ENCODE data around the gene SLC25A20.
A peak's percentile ranks its signal among the peaks of the same experiment; 100 is the strongest.
"Not testable (repeated sequence)": the region's sequence is repeated elsewhere in the genome, so short reads cannot be mapped to it uniquely, and the experiment has no call there.

Gene SLC25A20, protein sequence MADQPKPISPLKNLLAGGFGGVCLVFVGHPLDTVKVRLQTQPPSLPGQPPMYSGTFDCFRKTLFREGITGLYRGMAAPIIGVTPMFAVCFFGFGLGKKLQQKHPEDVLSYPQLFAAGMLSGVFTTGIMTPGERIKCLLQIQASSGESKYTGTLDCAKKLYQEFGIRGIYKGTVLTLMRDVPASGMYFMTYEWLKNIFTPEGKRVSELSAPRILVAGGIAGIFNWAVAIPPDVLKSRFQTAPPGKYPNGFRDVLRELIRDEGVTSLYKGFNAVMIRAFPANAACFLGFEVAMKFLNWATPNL

DNA sequence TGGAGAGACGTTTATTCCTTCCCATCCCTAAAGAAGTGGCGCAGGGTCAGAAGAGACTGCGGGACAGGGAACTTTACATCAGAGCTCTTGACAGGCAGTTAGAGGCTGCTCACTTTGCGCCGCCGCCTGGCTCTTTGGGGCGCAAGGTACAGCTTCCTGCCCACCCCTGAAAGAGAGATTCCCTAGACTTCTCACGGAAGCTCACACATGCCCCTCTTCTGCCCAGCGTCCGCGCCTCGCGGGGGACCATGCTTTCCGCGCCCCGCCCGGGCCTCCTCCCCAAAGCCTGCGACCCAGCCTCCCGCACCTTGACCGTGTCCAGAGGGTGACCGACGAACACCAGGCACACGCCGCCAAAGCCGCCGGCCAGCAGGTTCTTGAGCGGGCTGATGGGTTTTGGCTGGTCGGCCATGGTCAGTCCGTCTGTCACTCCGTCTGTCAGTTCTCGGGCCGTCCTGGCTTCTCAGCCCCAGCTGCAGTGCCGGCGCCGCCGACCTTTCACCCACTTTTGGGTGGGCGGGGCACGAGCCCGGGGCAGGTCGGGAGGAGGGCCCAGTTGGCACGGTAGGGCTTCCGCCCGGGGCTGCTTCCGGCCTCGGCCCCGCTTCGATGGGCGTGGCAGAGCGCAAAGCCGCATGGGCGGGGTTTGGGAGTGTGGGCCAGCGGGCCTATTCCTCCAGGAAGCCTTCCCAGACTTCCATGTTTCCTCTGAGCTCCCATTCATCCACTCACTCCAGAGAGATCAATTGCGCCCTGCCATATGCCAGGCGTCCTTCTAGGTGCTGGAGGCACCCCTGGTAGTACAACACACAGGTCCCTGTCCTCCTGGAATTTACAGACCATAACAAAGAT lies at the start of gene SLC25A20:
SLC25A20 (minus strand) TSS at position 500 of the 852 bp plus-strand sequence; CDS start at position 412, 88 bp downstream.
- DNase-seq (ENCODE audit: low read depth) = peak; percentile 70

DNA sequence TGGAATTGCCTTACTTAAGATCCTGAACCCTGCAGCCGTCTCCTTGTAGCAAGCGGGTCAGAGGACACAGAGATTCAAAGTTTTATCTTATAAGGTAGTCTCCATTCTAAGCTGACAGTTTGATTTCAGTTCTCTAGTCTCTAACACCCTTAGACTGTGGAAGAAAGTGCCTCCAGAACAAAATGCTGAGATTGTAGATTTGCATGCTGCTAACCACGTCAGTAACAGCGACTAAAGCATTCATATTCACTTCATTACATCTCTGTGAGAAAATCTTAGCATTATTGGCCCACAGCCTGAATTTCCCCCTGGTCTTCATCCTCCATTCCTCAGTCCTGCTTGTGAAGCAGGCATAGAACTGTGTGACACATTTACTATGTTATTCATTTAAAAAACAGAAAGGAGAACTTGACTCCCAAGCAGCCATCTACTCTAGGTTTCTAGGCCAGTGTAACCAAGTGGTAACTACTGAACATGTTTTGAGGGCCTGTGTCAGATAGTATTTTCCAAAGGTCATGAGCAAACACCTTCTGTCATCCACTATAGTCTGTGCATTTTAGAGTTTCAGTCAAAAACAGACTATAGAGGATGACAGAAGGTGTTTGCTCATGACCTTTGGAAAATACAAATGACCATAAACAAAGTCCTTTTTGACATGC lies 47.3 kb upstream of the SLC25A20 start:
- DNase-seq (ENCODE audit: low read depth) = no peak

DNA sequence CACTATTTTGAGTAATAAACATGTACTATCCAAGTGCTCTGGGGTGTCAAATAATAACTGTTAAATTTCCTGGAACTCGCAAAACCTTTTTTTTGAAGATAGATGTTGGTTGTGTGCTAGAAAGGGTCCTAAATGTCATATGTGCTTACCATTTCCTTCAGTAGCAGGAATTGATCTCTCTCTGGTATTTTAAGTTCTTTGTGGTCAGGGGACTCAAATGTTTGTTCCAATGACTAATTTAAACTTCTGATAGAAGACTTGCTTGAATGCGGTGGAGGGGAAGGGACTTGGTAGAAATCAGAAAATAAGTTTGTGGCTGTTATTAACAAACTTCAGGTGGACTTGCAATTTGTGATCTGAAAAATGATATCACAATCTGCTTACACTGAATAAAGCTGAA lies 46.8 kb upstream of the SLC25A20 start:
- DNase-seq (ENCODE audit: low read depth) = no peak

DNA sequence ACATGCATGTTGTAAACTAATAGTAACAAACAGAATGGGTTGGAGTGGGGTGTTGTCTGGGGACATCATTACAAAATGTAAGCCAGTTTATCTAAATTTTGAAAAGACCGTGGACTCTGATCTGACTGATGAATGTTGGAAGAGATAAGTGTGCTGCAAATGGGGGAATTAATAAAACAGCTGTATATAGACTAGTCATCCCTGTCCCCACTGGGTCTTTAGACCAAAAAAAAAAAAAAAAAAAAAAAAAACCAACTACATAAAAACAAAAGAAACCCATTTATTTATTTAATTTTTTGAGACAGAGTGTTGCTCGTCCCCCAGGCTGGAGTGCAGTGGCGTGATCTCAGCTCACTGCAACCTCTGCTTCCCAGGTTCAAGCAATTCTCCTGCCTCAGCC lies 40.0 kb upstream of the SLC25A20 start:
- no peak for DNase-seq (ENCODE audit: low read depth)

DNA sequence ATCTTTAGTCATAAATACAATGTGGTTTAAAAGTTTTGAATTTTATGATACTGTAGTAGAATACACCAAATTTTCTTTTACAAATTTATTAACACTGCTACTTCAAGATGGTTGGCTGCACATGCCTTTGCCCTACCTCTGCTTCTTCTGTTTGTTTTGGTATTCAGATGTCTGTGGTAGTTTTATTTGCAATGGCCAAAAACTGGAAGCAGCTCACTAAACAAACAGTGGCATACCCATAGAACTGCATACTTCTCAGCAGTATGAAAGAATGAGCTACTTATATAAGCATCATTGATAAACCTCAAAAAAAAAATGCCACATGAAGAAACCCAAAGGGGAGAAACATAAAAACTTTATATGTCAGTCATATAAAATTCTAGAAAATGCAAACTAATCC lies 39.5 kb upstream of the SLC25A20 start:
- DNase-seq (ENCODE audit: low read depth) = no peak

DNA sequence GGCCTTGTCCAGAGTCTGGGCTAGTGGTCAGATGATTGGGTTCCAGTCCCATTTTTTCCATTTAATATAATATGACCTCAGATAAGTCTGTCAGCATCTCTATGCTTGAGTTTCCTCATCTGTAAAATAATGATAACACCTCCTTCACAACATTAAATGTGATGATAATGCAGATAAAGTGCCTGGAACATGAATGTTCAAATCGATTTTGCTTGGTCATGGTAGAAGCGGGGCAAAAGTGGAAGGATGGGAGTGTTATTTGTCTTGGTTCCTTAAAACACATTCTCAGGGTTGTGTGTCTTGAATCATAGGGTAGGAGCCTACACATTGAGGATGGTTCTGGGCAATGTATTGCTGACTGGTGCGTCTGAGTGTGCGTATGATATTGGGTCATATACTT lies 36.8 kb upstream of the SLC25A20 start:
- DNase-seq (ENCODE audit: low read depth) = no peak

DNA sequence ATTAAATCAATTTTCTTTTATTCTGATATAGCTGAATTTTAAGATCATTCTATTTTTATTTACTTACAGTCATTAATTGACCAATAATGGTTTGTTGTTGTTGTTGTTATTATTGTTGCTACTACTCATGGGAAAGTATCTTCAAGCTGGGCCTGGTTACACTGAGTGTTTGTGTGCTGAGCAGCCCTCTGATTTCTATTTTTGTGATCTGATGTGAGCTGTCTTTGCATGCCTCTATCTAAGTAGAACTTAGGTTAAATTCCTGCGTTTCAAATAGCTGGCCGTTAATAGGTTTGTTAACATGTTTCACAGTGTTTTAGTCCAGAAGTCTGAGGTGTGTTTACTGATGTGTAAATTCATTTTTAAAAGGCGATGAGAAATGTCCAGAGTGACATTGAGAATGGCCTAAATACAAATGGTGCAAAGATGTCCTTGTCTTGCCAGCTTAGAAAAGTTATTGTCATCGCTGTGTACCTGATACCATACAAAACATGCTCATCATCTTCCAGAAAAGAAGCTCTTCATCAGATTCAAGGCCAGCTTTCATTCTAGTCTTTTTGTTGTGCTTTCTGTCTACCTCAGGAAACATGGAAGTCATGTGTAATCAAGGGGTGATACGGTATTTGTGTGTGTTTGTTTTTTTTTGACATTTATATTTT lies 35.8 kb upstream of the SLC25A20 start:
- DNase-seq (ENCODE audit: low read depth) = no peak

DNA sequence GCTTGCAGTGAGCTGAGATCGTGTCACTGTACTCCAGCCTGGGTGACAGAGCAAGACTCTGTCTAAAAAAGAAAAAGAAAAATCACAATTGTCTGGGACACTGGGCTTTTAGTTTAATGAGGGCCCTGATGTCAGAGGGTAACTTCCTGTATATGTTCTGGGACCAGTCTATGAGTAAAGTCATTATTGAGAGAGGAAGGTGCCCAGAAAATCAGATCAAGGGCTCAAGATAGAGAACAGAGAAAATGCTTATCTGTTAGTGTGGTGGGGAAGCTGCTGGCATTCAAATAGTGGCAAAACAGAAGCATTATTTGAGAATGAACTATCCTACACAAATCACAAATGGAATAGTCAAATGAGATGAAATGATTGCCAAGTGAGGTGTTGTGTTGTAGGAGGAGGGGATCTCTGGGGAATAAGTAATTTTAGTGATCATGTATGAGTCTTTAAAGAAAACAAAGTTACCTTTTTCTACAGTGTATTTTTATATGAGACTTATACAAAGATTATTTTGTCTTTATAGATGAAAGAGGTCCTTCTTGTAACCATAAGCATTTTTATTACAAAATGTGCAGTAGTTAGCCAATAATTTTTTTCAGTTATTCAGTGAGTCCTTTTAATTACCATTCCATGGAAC lies 33.4 kb upstream of the SLC25A20 start:
- DNase-seq (ENCODE audit: low read depth) = no peak

DNA sequence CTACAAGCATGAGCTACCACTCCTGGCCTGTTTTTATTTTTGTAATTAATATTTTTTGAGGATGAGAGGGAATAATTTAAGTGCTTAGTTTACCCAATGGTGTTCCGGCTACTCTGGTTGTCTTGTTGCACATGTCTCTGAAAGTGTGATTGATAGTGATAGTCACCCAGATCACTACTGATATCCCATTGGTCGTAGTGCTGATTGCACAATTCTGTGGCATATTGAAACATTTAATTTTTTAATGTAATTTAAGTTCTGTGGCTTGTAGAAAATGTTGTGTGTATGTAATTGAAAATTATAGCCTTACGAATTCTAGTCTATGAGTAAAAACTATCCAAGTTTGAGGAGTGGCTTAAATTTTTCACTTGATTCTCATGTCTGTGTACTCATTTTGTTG lies 31.9 kb upstream of the SLC25A20 start:
- no peak for DNase-seq (ENCODE audit: low read depth)

DNA sequence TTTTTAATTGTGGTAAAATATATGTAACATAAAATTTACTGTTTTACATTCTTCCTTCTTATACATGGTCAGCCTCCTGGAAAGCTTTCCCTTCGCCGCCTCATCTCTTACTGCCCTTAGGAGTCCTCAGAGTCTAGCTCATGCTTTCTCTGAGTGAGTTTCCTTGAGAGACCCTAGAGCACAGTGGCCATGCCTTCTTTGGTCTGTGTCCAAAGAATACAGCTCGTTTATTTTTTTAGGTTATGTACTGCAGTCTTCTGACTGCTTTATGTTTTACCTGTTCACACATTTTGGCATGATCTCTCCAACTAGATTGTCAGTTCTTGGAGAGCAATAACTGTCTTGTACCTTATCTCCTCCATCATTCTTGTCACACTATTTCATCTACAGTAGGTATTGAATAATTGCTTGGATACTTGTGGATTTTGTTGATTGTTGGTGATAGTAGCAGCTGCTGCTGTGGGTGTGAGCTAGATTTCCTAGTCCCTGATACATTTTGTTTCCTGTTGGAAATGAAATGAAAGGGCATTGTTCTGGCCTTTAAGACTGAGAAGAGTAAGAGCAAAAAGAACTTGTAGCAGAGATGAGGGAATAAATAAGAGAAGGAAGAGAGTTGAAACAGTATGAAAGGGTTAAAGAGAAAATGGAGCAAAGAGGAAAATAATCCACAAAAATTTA lies 30.8 kb upstream of the SLC25A20 start:
- no peak for DNase-seq (ENCODE audit: low read depth)

DNA sequence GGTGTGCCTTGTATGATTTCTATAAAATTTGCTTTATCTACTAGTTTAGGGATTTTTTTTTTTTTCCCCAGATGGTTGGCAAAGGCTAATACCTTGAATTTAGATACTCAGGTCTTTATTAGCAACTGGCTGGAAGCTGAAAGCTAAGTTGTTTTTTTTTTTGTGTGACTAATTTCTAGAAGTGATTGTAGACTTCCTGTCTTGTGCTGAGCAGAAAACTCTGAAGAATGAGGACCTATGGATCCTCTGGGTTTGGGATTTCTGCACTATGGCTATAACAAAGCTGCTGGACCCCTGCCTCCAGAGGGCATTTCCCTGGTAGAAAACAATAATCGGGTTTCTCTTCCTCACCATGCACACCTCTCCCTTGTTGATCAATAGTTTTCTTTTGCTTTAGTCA lies 30.0 kb upstream of the SLC25A20 start:
- DNase-seq (ENCODE audit: low read depth) = no peak

DNA sequence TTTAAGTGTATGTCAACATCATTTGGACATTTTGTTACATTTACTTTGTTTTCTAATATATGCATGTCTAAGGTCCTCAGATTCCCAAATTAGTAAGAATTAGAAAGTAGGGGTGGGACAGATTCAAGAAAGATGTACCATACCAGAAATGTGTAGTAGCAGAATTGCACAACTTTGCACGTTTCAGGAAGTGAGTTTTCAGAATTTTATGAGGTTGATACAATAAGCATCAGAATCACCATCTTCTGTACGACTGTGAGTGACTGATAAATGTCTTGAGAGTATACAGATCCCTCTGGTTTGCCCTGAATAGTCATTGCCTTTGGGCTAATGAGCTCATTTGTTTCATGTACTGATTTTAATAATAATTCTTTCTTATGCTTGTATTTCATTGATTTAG lies 29.2 kb upstream of the SLC25A20 start:
- DNase-seq (ENCODE audit: low read depth) = no peak

DNA sequence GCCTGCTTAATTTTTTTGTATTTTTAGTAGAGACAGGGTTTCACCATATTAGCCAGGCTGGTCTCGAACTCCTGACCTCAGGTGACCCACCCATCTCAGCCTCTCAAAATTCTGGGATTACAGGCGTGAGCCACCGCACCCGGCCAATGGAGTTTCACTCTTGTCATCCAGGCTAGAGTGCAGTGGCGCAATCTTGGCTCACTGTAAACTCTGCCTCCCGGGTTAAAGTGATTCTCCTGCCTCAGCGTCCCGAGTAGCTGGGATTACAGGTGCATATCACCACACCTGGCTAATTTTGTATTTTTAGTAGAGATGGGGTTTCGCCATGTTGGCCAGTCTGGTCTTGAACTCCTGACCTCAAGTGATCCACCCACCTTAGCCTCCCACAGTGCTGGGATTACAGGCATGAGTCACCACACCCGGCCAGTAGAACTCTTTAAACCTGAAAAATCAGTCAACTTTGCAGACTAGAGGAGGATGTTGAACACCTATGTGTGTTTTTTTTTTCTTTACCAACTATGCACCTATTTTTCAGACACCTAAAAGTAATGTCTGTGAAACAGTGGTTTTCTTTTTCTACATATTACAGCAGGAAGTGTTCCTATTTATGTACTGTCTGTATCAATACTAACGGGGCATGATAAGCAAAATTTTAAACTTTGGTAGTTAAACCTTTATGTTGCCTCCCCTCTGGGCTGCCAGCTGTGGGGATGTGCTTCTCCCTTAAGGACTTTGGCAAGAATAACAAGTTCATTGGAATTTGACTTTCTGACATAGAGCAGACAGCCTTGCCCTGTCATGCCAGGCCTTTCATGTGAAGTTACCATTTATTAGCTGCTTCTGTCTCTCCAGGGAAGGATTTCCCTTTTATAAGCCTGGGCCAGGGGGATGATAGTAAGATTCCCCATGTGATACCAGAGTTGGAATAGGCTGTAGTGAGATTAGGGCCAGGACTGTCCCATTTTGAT lies 28.0 kb upstream of the SLC25A20 start:
- no peak for DNase-seq (ENCODE audit: low read depth)

DNA sequence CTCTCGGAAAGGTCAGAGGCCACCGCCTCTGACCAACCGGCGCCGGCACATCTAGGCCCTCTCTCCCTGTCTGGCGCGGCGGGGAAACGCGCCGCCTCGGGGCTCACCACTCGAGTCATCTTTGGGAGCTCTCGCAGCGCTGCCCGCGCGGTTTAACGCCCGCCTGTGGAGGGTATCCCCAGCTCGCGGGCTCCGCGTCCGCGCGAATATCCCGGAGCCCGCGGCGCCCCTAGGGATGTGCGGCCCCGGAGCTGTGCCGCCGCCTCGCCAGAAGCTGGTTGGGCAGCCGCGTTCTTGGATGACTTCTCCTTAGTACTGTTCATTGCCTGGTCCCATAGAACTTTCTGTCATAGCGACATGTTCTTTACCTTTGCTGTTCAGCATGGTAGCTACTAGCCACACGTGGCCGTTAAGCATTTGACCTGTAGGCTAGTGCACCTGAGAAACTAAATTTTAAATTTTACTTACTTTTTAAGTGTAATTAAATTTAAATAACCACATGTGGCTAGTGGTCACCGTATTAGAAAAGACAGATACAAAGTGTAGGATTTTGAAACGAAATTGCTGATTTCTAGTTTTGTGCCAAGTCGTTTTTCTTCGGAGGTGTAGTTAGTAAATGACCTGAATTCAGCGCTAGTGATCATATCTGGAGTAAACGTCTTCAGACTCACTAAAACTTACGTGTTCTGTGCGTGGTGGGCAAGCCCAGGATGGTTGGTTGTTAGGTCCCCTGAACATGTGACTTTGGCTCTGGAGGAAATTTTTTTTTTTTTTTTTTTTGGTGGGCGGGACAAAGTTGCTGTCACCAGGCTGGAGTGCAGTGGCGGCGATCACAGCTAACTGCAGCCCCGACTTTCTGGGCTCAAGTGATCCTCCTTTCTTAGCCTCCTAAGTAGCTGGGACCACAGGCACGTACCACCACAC lies 20.8 kb upstream of the SLC25A20 start:
- no peak for DNase-seq (ENCODE audit: low read depth)

DNA sequence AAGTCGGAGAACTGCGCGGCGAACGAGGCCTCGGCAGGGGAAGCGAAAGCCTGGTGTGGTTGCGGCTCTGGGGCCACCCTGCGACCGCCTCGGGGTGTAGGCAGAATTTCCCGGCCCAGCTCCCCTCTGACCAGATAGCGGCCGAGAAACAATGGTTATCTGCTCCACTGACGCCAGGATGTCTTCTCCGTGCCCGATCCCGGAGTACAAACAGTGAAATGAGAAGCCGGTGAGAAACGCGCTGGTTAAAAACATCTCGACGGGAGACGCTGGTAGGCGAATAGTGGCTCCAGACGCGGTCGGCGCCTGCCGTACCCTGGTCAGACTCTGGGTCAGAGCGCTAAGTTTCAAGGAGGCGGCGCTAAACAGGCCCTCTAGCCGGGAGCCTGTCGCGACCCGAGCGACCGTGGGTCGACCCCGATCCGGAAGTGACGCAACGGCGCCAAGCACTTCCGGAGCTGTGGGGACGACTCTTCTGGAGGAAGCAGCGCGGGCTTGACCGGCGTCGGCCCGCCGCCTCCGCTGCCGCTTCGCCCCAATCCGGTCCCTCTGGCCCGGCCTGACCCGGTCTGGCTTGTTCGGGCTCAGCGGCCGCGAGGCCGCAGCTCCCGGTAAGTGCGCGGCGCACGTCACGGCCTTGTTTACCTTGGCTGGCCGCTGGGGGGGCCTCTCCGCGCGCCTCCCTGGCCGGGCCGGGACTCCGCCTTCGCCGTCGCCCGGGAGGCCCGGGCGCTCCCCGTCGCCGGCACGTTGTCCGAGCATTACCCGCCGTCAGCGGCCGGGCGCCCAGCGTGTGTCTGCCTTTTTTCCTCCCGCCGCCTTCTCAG lies 19.9 kb upstream of the SLC25A20 start, which contains the start of gene ARIH2:
ARIH2 (plus strand) TSS at position 455 of the 827 bp plus-strand sequence. CDS start 8,717 bp downstream, outside the sequence.
- DNase-seq (ENCODE audit: low read depth) = peak; percentile 89

DNA sequence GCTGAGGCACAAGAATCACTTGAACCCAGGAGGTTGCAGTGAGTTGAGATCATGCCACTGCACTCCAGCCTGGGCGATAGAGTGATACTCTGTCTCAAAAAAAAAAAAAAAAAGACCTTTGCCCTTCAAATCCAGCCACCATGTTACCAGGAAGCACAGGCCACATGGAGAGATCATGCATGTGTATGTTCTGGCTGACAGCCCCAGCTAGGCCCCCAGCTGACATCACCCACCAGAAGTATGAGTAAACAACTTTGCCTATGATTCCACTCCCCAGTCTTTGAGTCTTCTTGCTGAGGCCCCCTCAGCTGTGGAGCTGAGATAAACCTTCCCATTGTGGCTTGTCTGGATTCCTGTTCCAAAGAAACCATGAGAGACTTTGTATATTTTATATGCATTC lies 16.6 kb upstream of the SLC25A20 start:
- DNase-seq (ENCODE audit: low read depth) = no peak

DNA sequence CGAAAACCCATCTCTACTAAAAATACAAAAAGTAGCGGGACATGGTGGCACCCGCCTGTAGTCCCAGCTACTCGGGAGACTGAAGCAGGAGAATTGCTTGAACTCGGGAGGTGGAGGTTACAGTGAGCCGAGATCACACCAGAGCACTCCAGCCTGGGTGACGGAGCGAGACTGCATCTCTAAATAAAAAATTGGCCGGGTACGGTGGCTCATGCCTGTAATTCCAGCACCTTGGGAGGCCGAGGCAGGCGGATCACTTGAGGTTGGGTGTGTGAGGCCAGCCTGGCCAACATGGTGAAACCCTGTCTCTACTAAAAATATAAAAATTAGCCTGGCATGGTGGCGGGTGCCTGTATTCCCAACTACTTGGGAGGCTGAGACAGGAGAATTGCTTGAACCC lies 8.3 kb upstream of the SLC25A20 start:
- not testable (repeated sequence) for DNase-seq (ENCODE audit: low read depth)

DNA sequence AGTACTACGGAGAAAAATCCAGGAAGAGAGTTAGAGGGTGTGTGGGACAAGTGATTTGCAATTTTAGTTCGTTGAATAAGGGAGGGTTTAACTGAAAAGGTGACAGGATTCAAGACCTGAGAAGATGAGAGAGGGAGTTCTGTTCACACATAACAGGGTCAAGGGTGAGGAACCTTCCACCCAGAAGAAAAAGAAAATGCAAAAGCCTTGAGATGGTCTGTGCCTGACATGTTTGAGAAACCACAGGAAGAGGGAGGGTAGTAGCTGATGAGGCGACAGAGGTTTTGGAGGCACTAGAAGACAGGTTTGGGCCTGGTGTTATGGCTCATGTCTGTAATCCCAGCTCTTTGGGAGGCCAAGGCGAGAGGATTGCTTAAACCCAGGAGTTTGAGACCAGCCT lies 591 bp upstream of the SLC25A20 start:
- DNase-seq (ENCODE audit: low read depth) = no peak

All from stromal cell of bone marrow (primary cell).